NOMO-1 treated with DMSO at 0.1 percent for 48 hours (cell line): ENCODE measurements around the gene TTLL8.

ENCODE experiments used
- DNase-seq: peaks from one replicate; lab custom pipeline; 2025; ENCODE audit not compliant: unreplicated experiment; lab: John Stamatoyannopoulos, UW

The TTLL8 gene

GRCh38 chr22:50022171-50022819 is 35.8 kb downstream of the TTLL8 start:
- no peak for DNase-seq

DNA sequence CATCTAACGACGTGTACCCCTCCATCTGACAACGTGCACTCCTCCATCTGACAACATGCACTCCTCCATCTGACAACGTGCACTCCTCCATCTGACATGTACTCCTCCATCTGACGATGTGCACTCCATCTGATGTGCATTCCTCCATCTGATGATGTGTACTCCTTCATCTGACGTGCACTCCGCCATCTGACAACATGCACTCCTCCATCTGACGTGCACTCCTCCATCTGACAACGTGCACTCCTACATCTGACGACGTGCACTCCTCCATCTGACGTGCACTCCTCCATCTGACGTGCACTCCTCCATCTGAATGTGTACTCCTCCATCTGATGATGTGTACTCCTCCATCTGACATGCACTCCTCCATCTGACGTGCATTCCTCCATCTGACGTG is 37.5 kb downstream of the TTLL8 start:
- no peak for DNase-seq

DNA sequence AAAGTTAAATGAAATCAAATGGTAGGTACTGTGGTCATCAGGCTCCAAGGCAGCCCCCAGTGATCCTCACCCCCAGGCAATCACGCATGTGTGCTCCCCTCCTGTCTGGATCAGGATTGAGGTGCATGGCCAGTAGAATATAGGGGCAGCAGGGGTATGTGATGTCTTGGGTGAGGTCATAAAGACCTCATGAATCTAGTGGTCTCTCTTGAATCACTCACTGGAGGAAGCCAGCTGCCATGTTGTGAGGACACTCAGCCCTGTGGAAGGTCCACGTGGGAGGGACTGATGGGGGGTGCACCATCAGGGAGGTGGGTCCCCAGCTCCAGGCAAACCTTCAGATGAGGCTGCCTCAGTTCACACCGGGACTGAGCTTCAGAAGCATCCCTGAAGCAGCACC is 38.8 kb downstream of the TTLL8 start:
- DNase-seq: no peak

- DNase-seq: no peak
Observed at GRCh38 chr22:50018608-50019285, 39.4 kb downstream of the TTLL8 start.

- no peak for DNase-seq
Observed at GRCh38 chr22:50017701-50018224, 40.3 kb downstream of the TTLL8 start.

DNA sequence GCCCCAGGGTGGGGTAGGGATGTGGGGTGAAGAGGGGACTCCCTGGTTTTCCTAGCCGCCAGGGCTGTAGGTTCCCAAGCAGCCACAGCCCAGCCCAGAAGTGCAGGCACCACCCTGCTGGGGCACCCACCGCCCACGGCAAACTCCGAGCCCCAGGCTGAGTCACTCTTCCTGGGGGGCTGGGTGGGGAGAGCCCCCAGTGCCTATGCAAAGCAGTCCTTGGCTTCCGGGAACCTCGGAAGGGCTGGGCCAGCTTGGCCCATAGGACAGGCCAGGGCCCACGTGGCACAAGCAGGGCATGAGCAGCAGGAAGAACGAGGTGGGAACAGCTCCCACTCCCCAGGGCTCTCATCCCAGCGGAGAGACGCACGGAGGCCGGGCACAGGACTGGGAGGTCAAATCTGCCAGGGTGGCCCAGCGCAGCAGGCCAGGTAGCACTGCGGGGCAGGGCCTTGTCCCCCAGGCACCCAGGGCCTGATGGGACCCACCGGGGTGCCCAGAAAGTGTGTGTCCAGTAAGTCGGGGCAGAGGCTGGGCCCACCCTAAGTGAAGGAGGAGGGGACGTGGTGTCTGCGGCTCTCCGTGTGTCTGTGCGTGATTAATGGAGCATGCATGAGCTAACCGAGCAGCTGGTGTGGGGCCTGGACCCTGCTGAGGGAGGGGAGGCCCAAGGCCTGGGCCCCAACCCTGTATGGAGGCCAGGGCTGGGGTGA is 41.0 kb downstream of the TTLL8 start:
- no peak for DNase-seq

DNA sequence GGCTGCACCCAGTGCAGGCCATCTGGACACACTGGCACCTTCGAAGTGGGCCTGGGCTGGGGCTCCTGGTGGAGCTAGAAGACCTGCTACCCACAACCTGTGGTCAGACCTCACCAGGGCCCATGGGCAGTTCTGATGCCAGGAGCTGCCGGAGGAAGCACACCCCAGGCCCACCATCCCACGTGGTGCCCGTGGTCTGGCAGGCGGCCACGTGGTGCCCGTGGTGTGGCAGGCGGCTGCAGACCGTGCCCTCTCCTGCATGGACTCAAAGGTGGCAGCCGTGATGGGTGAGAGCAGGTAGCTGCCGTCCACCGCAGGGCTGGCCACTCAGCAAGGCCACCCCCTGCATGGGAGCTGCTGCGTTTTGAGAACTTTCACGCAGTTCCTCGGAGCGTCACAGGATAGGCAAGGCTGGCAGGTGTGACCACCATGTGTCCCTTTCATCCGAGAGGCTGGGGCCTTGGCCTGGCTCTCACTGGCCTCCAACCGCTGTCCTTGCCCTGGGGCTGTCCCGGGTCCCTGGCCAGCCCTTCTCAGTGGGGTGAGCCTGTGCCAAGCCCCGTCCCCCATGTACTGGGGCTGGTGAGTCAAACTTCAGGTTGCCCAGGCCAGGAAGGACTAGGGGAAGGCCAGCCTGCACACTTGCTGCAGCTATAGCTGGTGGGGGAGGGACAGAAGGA is 41.6 kb downstream of the TTLL8 start:
- no peak for DNase-seq

GRCh38 chr22:50015451-50016307 is 42.4 kb downstream of the TTLL8 start:
- DNase-seq: no peak

DNA sequence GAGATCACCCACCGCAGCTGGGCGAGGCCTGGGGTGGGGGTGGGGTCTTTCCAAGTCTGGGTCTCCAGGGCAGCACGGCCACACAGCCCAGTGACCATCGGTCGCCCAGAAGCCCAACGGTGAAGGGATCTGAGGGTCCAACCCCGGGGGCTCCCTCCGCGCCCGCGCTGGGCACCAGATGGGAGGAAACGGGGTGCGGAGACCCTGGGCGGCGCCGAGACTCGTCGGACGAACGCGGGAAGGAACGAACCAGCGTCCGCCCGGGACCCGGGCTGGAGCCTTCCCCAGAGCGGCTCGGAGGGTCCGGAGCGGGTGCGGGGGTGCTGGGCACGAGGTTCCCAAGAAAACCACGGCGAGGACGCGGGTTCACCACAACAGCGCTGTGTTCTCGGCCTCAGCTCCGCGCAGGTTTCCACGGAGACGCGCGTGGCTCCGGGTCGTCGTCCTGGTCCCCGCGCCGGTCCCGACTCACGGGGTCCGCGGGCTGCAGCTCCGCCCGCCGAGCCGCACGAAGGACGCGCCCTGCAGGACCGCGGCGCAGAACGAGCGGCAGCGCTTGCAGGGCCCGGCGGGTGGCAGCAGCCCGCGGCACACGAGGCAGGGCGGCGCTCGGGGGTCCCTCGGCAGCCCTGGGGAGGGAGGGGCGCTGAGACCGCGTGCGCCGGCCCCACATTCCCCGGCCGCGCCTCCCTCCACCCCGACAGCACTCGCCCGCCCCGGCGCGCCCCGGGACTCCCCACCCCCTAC is 43.3 kb downstream of the TTLL8 start:
- DNase-seq: no peak

DNA sequence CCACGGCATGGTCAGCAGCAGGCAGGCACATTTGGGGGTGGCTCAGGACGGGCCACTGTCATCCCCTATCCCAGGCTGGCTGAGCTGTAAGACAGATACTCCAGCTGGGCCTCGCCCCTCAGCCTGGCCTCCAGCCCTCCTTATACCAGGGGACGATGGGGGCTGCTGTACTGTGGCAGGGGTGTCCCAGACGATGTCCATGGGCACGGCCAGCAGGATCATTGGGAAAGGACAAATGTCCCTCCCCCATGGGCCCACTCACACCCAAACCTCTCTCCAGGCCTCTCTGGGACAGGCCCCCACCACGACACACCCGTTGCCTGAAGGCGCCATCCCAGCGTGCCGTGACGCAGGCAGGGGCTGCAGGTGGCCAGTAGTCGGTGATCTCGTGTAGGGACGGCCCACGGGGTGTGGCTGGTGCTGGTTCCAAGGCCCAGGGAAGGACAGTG is 44.0 kb downstream of the TTLL8 start:
- no peak for DNase-seq

DNA sequence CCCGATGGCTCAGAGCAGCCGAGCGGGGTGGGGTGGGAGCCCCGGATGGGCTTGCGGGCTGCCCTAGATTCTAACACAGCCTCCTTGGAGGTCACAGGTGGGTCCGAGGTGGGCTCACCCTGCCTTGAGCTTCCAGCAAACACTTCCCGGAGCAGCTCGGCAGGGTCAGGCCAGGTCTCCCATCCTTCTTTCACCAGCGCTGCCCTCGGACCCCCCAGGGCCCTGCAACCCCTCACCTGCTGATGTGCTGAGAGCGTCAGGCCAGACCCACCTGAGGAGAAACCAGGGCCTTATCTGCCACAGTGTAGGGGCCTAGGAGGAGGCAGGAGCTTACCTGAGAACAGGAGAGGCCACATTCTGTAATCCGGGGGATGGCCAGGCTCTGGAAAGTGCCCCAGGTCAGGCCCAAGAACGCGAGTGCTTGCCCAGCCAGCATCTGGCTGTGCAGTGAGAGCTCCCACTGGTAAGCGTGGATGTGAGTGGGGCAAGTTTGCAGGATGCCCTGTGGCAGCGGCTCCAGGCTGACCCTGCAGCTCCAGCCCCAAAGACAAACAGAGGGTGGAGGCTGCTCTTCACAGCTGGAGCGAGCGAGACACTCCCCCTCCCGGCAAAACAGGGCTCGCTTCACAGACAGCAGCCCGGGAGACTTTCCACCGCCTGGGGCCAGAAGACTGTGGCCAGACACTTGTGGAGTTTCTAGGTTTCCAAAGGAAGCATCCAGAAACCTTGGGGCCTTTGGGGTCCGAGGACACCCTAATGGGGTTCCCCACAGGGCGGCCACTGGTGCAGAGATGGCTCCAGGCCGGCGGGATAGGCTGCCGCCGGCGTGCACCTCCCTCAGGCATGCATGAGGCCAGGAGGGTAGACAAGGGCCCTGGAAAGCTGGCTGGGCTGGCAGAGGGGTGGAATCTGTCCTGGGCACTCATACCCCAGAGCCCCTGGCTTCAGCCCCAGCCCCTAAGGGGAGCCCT is 45.6 kb downstream of the TTLL8 start, which contains the start of gene IL17REL:
Gene IL17REL, minus strand, starts transcription at position 555 of the 971 bp plus-strand sequence. Its CDS starts 119 bp downstream, at position 436.
- DNase-seq: no peak

DNA sequence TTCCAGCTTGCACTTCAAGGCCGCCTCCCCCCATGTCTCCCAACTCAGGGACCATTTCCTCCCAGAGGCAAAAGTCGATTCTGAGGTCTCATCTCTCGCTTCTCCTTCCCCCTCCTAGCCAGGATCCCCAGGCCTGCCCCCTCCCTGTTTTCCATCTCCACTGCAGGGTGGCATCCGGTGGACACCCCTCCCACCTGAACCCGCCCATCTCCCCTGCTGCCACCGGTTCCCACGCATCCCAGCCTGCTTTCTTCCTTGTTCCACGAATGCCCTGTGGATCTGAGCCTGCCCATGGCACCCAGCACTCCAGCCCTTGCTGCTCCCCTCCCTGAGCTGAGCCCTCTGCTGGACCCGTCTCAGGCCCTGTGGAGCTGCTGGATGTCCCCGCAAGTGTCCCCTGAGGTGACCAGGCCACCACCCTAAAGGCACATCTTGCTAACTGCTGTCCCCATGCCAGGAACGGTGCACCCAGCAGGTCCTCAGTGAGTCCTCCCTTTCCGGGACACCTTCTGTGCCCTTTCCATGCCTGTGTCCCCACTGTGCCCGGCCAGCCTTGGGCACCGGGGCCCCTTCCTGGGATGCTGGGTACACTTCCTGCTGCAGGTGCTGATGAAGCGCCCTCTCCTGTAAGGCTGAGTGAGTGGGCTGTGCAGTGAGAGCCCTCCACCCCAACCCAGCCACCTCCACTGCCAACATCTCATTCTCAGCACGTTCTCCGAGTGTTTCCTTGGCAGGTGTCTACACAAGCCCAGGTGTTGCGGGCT is 46.5 kb downstream of the TTLL8 start:
- DNase-seq: no peak

DNA sequence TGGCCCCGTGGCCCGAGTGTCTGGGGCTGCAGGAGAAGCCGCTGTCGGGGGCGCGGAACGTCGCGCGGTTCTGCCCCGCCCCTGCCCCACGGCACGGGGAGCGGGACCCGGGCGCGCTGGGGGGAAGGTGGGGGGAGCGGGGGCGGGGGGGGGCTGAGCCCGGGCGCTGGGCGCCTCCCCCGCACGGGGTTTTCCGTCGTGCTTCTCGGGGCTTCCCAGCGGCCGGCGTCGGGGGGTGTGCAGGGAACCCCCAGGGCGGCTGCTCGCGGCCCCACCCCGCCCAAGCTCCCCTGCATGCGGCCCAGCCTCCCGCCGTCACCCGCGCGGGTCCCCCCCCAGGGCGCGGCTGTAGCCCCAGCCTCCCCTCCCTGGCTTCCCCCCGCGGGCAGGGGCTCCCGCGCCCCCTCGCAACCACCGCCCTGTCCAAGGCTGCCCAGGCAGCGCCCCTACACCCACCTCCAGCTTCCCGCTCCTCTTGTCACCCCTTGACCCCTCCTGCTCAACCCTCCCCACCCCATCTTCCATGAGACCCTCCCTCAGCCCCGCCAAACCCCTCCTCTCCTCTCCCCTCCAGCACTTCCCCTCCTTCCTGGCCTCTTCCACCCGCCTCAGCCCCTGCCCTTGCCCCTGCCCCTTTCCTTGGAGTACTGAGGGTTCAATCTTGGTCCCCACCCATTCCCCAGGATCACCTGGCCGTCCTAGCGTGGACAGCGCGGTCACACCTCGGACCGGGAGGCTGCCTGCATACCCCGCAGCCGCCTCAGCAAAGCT is 47.2 kb downstream of the TTLL8 start:
- no peak for DNase-seq

- no peak for DNase-seq
Observed at GRCh38 chr22:50009765-50010675, 48.1 kb downstream of the TTLL8 start.

- no peak for DNase-seq
Observed at GRCh38 chr22:50009251-50009650, 48.8 kb downstream of the TTLL8 start.
